ENCODE results near the gene SLC27A5. TPM values are rescaled to one million over a fixed set of nuclear protein-coding genes. Genes with fewer than 3 reads are reported as not detected.
"Not testable (repeated sequence)": the region's sequence is repeated elsewhere in the genome, so short reads cannot be mapped to it uniquely, and the experiment has no call there.

Gene SLC27A5
- total RNA-seq, 1 donor from 2014 or later: 4.1 TPM

- no peak for DNase-seq
These were observed 14.1 kb downstream of the SLC27A5 start for GRCh38 chr19:58497634-58498170.

GRCh38 chr19:58492265-58492664, 19.5 kb downstream of the SLC27A5 start:
- DNase-seq: no peak

- DNase-seq: no peak
These were observed 20.4 kb downstream of the SLC27A5 start for GRCh38 chr19:58491393-58491792.

DNA sequence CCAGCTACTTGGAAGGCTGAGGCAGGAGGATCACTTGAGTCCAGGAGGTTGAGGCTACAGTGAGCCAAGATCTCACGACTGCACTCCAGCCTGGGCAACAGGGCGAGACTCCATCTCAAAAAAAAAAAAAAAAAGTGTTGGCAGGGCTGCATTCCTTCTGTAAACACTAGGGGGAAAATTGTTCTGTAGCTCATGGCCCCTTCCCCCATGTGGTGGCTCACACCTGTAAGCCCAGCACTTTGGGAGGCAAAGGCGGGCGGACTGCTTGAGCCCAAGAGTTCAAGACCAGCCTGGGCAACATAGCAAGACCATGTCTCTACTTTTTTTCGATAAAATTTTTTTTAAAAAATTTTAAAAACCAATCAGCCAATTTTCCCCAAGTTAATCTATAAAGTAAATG, 27.4 kb downstream of the SLC27A5 start:
- DNase-seq: not testable (repeated sequence)

DNA sequence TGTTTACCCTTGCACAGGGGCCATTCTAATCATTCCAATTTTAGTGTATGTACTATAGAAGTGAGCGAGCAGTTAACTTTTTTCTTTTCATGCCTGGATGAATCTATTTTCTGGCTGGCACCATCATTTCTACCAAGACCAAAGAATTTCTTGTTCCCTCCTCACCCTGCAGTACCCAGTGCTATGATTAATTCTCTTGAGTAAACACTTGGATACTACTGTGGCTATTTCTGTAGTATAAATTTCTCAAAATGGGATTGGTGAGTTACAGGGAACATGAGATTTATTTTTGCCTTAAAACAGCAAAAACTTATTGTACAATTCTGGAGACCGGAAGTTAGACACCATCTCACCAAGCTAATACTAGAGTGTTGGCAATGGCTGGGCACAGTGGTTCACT, 28.0 kb downstream of the SLC27A5 start:
- DNase-seq: no peak

DNA sequence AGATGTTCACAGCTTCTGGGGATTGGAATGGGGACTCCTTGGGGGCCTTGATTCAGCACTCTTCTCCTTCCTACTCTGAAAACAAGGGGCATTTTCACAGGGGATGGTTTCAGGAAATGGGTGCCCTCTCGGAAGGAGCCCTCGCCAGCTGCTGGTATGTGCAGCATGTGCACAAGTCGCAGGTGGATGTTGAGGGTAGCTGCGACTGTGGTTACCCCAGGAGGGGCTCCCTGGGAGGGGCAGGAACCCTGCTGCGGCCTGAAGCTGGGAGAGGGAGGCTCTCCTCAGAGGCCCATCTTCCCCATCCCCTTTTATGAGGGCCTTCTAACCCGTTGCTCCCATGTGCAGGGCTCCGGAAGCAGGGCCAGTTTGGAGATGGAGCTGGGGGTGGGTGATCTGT, 29.4 kb downstream of the SLC27A5 start:
- no peak for DNase-seq

GRCh38 chr19:58480831-58481230, 31.0 kb downstream of the SLC27A5 start:
- no peak for DNase-seq

GRCh38 chr19:58480481-58480830, 31.3 kb downstream of the SLC27A5 start:
- DNase-seq: no peak

GRCh38 chr19:58479736-58480480, 31.9 kb downstream of the SLC27A5 start:
- DNase-seq: no peak

DNA sequence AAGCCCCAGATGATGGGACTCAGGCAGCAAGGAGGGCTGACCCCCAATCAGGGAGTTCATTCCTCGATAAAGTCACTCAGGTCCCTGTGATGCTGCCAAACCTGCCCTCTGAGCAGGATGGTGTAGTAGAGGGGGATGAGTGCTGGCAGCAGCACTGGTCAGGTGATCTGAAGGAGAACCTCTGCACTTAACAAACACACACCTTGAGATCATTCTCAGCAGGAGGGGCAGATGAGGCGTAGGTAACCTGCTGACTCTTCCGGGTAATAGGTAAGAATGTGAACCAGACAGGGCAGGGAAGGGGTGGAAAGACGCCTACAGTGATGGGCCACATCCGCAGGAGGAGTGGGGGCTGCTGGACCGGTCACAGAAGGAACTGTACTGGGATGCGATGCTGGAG, 32.5 kb downstream of the SLC27A5 start:
- no peak for DNase-seq

DNA sequence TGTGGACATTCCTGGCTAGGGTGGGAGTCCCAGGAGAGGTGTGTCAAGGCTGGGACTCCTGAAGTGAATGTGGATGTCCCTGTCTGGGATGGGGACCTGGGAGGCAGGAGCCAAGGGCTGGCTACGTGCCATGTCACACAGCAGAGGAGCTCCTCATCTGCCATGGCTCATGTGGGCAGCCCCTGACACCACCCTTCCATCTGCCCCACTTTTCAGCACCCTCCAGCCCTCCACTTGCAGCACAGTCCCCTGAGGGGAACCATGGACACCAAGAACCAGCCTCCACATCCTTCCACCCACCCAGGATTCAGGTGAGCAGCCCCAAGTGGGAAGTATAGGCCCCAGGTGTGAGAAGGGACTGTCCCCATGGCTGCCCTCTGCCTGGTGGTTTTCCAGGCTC, 33.9 kb downstream of the SLC27A5 start:
- DNase-seq: no peak

- no peak for DNase-seq
These were observed 34.7 kb downstream of the SLC27A5 start for GRCh38 chr19:58477130-58477529.

- no peak for DNase-seq
These were observed 35.2 kb downstream of the SLC27A5 start for GRCh38 chr19:58476498-58477015.

DNA sequence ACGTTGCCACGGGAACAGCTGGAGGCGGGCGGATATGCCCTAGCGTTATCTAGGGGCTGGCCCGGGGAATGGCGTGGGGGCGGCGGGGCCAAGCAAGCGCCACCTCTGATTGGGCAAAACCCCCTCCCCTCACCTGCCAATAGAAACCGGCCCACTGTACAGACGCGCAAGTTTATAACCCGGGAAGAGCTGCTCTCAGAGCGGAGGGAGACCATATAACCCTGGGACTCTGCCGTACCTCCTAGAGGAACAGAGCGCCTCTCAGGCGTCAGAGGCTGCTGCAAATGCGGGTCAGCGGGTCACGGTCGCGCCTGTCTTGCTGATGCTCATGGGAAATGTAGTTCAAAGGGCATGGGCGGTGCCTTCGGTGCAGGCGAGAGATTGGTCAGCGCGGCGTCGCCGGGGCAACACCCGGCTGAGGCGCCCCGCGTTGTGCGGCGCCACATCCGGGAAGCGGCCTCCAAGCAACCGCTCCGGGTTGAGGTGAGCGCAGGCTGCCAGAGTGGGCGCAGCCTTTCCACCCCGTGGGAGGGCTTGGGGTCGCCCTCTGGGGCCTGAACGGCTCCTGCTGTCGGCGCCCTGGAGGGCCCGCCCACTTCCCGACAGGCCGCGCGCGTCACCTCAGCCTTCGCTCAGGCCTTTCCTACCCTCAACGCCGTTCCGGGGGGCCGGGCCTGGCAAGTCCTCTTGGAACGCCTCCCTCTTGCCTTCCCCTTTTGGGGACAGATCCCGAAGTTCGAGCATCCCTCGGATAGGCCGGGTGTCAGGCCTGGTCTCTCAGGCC, 35.9 kb downstream of the SLC27A5 start, which contains the start of gene ZNF446:
Gene ZNF446, plus strand, starts transcription at position 639 of the 784 bp plus-strand sequence. CDS start 867 bp downstream, outside the sequence.
- peak; percentile 95 for DNase-seq

GRCh38 chr19:58474997-58475713, 36.6 kb downstream of the SLC27A5 start:
- no peak for DNase-seq

- DNase-seq: no peak
These were observed 37.3 kb downstream of the SLC27A5 start for GRCh38 chr19:58474291-58474996.

GRCh38 chr19:58473775-58474174, 38.0 kb downstream of the SLC27A5 start:
- no peak for DNase-seq

DNA sequence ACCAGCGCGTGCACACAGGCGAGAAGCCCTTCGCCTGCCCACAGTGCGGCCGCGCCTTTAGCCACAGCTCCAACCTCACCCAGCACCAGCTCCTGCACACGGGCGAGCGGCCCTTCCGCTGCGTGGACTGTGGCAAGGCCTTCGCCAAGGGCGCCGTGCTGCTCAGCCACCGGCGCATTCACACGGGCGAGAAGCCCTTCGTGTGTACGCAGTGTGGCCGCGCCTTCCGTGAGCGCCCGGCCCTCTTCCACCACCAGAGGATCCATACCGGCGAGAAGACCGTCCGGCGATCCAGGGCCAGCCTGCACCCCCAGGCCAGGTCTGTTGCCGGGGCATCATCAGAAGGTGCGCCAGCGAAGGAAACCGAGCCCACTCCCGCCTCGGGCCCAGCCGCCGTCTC, 40.1 kb downstream of the SLC27A5 start:
- DNase-seq: no peak

DNA sequence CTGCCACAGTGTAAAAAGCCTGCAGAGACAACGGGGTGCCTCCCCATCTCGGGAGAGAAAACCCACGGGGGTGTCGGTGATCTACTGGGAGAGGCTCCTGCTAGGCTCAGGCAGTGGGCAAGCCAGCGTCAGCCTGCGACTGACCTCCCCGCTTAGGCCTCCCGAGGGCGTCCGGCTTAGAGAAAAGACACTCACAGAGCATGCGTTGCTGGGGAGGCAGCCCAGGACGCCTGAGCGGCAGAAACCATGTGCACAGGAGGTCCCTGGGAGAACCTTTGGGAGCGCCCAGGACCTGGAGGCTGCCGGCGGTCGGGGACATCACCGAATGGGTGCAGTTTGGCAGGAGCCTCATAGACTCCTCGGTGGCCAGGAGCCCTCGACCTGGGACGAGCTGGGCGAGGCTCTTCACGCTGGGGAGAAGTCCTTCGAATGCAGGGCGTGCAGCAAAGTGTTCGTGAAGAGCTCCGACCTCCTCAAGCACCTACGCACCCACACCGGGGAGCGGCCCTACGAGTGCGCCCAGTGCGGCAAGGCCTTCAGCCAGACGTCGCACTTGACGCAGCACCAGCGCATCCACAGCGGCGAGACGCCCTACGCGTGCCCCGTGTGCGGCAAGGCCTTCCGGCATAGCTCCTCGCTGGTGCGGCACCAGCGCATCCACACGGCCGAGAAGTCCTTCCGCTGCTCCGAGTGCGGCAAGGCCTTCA, 40.8 kb downstream of the SLC27A5 start:
- not testable (repeated sequence) for DNase-seq

DNA sequence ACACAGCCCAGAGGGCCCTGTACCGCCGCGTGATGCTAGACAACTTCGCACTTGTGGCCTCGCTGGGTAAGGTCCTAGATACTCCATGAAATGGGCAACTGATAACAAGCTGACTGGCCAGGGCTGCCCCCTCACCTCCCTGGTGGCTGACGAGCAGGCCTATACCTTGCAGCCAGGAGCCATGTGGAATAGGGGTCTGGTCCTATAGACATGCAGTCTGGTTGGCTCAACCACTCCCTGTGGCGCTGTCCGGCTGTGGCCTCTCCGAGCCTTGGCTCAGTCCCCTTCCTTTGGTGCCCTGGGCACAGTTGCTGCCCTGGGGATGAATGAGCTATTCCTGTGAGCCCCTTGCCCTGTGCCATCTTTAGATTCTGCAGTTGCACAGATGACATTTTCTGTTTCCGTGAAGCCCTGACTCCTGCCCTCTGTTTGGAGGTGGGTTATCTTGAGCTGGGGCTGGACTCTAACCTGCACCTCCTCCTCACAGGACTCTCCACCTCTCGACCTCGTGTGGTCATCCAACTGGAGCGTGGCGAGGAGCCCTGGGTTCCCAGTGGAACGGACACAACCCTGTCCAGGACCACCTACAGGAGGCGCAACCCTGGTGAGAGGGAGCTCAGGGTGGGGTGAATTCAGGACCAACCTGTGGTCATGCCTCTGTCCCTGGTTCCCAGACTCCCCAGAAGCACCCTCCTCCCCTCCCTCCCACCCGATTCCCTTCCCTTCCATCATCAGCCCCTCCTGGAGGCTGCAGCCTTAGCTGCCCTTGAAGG, 42.4 kb downstream of the SLC27A5 start:
- no peak for DNase-seq
